D721Med (cell line): ENCODE measurements around the gene KRT4.
"Not testable (repeated sequence)": the region's sequence is repeated elsewhere in the genome, so short reads cannot be mapped to it uniquely, and the experiment has no call there.

Experiments
- DNase-seq: peaks from one replicate; pipeline ENCODE4 v3.0.0; 2011; ENCODE audit warnings: low spot score; ENCODE audit not compliant: insufficient read length
- FAIRE-seq: peaks from 2 replicates; lab custom pipeline; 2011; peaks lifted over from hg19 to GRCh38; lab: Jason Lieb, UNC
- TF ChIP-seq, protein P1 (sequence below): IDR thresholded peaks from 2 replicates; pipeline ENCODE4 v1.5.1; 2012; ENCODE audit warnings: mild to moderate bottlenecking, control low read depth; ENCODE audit not compliant: insufficient read depth; ENCODE audit errors: missing control alignments

KRT4 gene

GRCh38 chr12:52763036-52763659 lies 50.8 kb downstream of the KRT4 start:
- DNase-seq (no peak), FAIRE-seq (no peak)
- TF ChIP-seq, protein P1, sequence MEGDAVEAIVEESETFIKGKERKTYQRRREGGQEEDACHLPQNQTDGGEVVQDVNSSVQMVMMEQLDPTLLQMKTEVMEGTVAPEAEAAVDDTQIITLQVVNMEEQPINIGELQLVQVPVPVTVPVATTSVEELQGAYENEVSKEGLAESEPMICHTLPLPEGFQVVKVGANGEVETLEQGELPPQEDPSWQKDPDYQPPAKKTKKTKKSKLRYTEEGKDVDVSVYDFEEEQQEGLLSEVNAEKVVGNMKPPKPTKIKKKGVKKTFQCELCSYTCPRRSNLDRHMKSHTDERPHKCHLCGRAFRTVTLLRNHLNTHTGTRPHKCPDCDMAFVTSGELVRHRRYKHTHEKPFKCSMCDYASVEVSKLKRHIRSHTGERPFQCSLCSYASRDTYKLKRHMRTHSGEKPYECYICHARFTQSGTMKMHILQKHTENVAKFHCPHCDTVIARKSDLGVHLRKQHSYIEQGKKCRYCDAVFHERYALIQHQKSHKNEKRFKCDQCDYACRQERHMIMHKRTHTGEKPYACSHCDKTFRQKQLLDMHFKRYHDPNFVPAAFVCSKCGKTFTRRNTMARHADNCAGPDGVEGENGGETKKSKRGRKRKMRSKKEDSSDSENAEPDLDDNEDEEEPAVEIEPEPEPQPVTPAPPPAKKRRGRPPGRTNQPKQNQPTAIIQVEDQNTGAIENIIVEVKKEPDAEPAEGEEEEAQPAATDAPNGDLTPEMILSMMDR = no peak

DNA sequence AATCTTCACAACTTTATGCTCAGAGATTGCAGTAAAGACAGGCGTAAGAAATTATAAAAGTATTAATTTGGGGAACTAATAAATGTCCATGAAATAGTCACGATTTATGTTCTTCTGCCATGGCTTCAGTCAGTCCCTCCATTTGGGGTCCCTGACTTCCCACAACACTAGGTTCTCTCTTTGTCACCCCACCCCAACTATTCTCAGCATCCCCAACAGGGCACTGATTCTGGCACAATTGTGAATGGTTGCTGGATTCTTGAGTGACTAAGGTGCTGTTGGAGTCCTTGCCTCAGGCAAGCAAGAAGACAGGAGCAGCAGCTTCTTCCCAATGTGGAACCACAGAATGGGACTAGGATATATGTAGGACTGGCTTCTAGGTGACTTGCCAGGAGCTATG lies 52.1 kb downstream of the KRT4 start:
- FAIRE-seq (no peak), DNase-seq (no peak)
- TF ChIP-seq, protein P1 = no peak

- FAIRE-seq = not testable (repeated sequence)
These were observed 52.7 kb downstream of the KRT4 start for GRCh38 chr12:52761218-52761617.

GRCh38 chr12:52760623-52761022 lies 53.3 kb downstream of the KRT4 start:
- FAIRE-seq = no peak
- TF ChIP-seq, protein P1 = no peak
- no peak for DNase-seq

More at GRCh38 chr12:52761218-52761617, 52.7 kb downstream of the KRT4 start:
- not testable (repeated sequence) for DNase-seq

DNA sequence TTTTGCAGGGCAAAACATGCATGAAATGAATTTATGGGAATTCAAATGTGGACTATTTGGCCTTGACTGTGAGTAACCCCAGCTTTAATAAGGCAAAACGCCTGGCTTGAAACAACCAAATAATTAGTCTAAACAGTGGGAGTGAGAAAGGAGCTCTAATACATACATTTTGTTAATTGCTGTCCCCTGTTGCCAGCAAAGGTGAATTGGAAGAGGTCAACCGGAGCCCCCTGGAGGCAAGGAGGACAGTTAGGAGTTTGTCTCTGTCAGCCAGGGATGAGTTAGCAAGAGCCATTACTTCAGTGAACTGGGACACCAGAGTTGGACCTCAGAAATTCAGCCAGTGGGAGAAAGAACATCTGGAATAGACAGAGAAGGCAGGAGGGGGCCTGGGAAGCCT lies 54.2 kb downstream of the KRT4 start:
- DNase-seq (no peak), FAIRE-seq (no peak)
- TF ChIP-seq, protein P1 = no peak

- FAIRE-seq = no peak
- TF ChIP-seq, protein P1 = no peak
- DNase-seq = no peak
These were observed 54.7 kb downstream of the KRT4 start for GRCh38 chr12:52759218-52759617.

DNA sequence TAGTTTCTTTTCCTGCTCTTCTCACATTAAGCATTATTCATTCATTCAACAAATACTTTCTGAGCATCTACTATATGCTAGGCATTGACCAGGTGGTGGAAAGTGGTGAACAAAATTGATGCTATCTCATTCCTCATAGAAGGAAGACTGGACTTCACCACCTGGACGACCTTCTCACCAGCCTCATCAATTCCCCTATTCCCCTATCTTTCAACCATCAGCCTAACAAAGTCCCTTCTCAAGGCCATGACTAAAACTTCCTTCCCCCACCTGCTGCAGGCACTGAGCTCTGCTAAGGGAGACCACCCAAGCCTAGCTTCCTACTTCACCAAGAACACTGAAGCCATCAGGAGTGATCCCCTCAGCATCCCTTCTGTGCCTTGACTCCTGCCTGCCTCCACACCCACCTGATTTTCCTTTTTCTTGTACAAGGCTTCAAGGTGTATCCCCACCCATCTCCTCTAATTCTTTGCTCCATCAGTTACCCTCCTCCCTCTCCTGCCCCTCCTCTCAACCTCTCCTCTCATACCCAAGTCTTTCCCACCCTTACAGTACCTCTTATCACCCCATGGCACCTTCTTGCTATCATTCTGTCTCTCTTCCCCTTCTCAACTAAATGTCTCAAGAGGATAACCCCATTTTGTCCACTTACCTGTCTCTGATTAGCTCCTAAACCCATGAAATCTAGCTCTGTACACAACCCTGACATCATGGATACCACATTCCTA lies 56.3 kb downstream of the KRT4 start:
- FAIRE-seq (no peak), DNase-seq (no peak)
- TF ChIP-seq, protein P1 = no peak
